Breast epithelium (tissue), 3 donors: Measurements from ENCODE around the gene HOXD4.

Experiments used
- CTCF ChIP-seq, 3 donors: fragments of 450-650 bp; IDR thresholded peaks; one replicate each; pipeline ENCODE4 v1.5.1; 2016 to 2017; ENCODE audit warnings: antibody characterized with exemption in 3 of 3, mild to moderate bottlenecking in 3 of 3, moderate library complexity in 3 of 3
- POLR2A ChIP-seq: fragments of 450-650 bp; IDR thresholded peaks from one replicate; pipeline ENCODE4 v1.6.1; 2016; ENCODE audit warnings: antibody characterized with exemption, mild to moderate bottlenecking, moderate library complexity
- POLR2AphosphoS5 ChIP-seq, 3 donors: sonication (generic); formaldehyde crosslinking; IDR thresholded peaks; one replicate each; pipeline ENCODE4 v1.6.1; 2017; ENCODE audit warnings: antibody characterized with exemption in 3 of 3

- TF ChIP-seq CTCF (IDR thresholded peaks at IDR 0.05) (no peak), POLR2A (no peak), POLR2AphosphoS5 (IDR thresholded peaks at IDR 0.05) (no peak)
Measured at GRCh38 chr2:176134035-176134434, 17.3 kb upstream of the HOXD4 start.
